HG02885 (cell line): Measurements from ENCODE around the gene REXO5.
"Not testable (repeated sequence)": the region's sequence is repeated elsewhere in the genome, so short reads cannot be mapped to it uniquely, and the experiment has no call there.

Source experiments
- ATAC-seq: cut with Tn5 transposase; IDR thresholded peaks from one replicate; pipeline ENCODE4 v1.9.1; 2021; ENCODE audit warnings: mild to moderate bottlenecking; ENCODE audit not compliant: unreplicated experiment, poor library complexity

REXO5 gene

GRCh38 chr16:20846030-20846429 lies 39.7 kb downstream of the REXO5 start:
- ATAC-seq, result no peak

GRCh38 chr16:20846551-20846950 lies 40.2 kb downstream of the REXO5 start:
- ATAC-seq, result no peak

DNA sequence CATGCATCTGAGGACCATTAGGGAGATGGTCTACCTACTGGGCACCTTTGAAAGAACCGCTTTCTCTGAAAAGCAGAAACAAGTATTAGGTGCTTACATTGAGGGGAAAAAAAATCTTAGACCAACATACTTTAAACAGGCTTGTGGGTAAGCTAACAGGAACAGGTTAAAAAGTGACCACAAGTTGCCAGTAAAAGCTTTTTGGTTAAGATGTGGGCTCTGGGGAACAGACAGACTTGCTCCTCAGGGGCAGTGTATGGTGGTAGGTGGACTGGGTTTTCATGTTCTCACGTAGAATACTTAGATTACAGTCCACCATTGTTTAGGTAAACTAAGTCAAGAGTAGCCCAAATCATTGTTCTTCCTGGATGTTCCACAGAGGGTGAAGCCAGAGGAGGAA lies 41.2 kb downstream of the REXO5 start:
- ATAC-seq, result no peak

GRCh38 chr16:20849589-20850390 lies 43.5 kb downstream of the REXO5 start:
- ATAC-seq, result no peak

GRCh38 chr16:20850981-20851380 lies 44.7 kb downstream of the REXO5 start:
- ATAC-seq, result no peak

GRCh38 chr16:20851601-20852000 lies 45.3 kb downstream of the REXO5 start:
- no peak for ATAC-seq

GRCh38 chr16:20853143-20853542 lies 46.8 kb downstream of the REXO5 start:
- ATAC-seq, result no peak

DNA sequence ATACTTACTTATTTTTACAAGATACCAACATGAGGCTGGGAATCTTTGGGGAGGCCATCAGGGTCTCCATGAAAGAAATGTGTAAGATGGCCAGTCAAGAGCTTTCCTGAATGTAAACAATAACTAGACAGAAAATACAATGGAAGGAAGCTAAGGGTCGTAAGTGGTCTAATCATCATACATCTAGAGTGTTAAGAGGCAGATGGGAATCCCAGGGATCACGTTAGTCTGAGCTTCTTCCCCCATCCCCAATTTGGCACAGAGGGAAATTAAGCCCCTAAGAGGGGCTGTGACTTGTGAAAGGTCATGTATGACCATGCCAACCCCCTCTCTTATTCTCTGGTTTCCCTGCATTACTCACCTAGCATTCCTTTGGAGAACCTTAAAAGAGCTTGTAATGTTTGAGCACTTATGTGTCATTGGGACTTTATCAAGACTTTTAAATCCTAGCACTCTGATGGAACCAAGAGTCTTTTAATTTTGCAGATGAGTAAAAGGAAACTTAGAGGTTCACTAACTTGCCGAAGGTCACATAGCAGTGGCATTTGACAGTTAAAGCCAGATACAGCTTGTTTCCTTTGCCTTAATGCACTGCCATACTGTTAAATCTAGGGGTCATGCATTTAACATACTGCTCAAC lies 47.8 kb downstream of the REXO5 start:
- no peak for ATAC-seq

DNA sequence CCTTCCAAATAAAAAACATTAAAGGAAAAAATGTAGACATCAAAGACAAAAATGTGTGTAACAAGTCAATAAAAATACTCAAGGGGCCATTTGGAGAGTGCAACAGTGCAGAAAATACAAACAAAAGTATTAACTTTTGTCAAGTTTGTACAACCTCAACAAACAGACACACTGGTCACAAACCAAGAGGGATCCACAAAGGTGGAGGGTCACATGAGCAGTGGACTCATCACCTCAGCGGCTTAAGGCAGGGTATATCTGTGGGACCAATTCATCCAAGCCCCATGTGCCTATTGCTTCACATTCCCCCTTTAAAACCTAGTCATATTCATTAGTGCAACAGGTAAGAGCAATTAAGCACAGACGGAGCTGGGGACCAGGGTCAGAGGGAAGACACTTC lies 48.6 kb downstream of the REXO5 start:
- no peak for ATAC-seq

DNA sequence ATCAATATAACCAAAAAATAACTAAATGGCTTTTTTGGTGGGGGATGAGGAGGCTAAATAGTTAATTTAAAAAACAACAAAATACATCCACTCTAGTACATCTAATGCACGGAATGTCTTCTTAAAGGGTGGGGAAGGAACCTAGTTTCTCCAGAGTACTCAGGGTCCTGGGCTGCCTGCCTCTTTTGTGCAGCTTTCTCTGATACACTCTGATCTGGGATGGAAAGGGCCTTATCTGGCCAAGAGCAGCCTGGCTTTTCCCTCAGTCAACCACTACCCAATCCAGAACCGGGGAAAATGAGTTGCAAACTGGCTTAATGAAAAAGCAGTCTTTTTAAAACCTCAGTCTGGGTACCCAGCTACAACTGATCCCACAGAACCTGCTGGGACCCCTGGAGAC lies 51.0 kb downstream of the REXO5 start:
- ATAC-seq, result no peak

GRCh38 chr16:20859229-20859628 lies 52.9 kb downstream of the REXO5 start:
- no peak for ATAC-seq

DNA sequence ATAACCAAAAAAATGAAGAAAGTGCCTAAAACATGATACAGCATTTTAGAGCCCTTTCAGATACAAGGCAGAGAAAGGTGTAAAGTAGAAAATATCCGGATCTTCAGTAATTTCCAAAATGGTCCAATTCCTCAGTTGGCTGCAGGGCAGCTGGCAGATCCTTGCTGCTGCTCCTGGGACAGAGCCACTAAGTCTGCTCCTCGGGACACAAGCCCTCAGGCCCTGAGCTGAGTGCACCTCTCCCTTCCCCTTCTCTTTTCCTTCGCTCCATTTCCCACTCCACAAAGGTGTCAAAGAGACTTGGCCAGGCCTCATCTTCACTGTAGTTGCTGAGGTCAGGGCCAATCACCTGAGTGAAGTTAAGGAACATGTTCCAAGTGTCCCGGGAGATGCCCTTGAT lies 53.4 kb downstream of the REXO5 start:
- no peak for ATAC-seq

GRCh38 chr16:20860361-20860760 lies 54.0 kb downstream of the REXO5 start:
- no peak for ATAC-seq

DNA sequence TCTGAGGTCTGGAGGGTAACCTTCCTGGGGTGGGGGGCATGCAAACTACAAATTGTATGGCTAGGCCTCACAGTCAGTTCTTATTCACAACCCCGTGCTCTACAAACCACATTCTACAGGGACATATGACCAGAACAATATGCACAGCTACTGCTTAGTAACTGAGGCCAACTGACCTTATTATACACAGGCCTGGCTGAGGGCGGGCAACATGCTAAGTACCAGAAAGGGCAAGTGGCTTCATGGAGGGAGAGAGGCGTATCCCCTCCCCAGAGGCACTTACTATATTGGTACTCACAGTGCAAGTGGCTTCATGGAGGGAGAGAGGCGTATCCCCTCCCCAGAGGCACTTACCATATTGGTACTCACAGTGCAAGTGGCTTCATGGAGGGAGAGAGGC lies 54.7 kb downstream of the REXO5 start:
- ATAC-seq, result not testable (repeated sequence)

DNA sequence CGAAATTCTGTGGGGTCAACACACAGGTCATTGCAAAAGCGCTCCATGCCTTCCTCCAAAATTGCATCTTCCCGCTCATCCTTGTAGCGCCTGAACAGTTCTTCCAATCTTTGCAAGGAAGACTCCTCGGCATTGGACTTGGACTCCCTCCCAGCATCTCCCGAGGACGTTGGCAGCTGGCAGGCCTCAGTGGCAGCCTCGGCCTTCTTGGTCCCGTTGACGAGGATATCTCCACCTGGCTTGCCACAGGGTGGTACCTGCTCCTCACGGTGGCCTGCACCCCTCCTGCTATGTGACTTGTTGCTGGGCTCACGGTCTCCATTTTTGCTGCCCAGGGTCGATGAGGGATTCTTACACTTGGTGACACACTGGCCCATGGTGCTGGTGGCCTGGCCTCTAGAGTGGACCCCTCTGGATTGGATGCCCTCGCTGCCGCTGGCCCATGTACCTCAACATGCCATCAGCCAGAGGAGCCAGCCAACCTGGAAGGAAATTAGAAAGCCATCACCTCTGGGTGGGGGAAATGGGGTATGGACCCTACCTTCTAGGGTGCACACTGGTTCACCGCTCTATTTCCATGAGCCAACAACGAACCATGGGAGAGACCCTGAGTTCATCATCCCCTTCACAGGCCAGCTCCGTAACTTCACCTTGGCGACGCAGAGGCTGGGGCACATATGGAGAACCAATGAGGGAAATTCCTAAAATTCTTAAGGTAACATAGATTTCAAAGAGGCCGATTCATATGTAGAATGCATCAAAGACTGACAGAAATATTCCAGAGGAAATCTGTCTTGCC lies 56.0 kb downstream of the REXO5 start:
- no peak for ATAC-seq

GRCh38 chr16:20864376-20864775 lies 58.0 kb downstream of the REXO5 start:
- ATAC-seq, result not testable (repeated sequence)

GRCh38 chr16:20865420-20866131 lies 59.2 kb downstream of the REXO5 start:
- peak; percentile 52 for ATAC-seq

DNA sequence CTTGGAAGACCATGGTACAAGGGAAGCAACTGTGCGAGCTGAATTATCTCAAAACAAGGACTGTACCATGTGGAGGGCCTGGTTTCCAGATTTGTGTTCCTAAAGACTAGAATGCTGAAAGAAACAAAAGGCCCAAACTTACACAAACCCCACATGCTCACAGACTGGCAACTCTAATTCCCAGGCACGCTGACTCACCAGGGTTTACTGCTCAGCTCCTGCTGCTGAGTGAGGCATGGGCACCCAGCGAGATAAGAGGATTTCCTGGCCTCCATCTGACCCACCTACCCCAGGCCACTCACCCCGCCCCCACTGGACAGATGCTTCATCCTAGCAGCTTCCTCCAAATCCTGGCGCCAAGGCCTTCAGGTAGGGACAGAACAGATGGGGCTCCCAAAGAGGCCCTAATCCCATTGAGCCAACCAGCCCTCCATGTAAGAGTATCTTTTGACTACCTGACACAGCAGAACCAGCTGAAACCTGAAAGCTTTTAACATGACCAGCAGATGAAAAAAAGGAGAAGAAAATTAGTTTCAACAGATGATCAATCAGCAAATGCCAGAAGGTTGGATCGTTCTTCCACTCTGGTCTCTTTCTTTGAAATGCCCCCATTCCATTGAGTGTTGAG lies 59.9 kb downstream of the REXO5 start:
- peak; percentile 9 for ATAC-seq

- no peak for ATAC-seq
Measured at GRCh38 chr16:20866801-20867200, 60.5 kb downstream of the REXO5 start.

DNA sequence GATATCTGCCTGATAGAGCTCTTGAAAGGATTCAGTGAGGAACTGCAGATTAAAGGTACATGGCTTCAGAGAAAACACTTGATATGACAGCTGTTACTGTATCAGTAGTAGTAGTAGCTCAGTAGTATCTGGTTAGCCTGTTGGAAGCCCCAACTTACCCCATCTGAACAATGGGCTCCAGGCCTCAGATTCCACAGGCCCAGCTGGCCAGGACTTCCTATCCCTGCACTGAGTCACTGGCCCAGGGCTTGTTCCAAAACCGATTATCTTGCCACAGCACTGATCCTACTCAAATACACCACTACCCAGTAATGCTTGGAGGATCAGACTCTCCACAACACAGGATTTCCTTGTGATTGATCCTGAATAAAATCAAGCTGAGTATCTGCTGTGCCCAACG lies 61.3 kb downstream of the REXO5 start:
- ATAC-seq, result no peak
